ENCODE measurements around the gene ACTR3C.

The ACTR3C gene

DNA sequence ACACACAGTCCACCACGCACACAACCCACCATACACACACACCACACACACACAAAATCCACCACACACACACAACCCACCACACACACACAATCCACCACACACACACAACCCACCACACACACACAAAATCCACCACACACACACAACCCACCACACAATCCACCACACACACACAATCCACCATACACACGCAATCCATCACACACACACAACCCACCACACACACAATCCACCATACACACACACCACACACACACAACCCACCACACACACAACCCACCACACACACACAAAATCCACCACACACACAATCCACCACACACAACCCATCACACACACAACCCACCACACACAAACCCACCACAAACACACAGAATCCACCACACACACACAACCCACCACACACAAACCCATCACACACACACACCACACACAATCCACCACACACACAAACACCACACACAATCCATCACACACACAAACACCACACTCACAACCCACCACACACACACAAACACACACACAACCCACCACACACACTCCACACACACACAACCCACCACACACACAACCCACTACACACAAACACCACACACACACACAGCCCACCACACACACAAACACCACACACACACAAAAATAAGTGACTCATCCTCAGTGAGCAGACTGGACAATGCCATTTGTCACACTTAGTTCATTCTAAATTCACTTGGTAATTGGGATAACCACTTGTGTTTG, 36.4 kb upstream of the ACTR3C start:
- no peak for DNase-seq (ENCODE audit: low read depth in 3 of 3)

DNA sequence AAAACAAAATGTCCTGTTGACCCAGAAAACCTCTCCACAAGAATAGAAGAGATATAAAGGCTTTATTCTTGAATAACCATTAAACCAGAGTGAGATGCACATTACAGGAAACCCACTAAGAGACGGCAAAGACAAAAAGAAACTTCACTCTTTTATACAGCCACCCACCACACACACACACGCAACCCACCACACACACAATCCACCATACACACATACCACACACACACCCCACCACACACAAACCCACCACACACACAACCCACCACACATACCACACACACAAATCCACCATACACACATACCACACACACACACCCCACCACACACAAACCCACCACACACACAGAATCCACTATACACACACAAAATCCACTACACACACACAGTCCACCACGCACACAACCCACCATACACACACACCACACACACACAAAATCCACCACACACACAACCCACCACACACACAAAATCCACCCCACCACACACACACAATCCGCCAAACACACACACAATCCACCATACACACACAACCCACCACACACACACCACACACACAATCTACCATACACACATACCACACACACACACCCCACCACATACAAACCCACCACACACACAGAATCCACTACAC, 35.8 kb upstream of the ACTR3C start:
- DNase-seq (ENCODE audit: low read depth in 3 of 3), result no peak

DNA sequence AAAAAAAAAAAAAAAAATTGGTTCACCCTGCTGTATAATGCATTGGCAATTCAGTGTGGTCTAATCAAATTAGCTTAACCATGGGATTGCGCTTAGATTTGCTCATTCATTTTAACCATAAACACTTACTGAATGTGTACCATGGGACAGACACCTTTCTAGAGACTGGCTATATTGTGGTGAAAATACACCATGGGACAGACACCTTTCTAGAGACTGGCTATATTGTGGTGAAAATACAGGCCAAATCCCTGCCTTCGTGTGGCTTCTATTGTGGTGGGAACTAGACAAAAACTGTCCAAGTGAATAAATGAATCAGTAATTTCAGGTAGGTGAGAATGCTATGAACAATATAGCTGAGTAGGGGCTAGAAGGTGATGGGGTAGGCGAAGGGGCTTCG, 35.1 kb upstream of the ACTR3C start:
- DNase-seq (ENCODE audit: low read depth in 3 of 3), result no peak

DNA sequence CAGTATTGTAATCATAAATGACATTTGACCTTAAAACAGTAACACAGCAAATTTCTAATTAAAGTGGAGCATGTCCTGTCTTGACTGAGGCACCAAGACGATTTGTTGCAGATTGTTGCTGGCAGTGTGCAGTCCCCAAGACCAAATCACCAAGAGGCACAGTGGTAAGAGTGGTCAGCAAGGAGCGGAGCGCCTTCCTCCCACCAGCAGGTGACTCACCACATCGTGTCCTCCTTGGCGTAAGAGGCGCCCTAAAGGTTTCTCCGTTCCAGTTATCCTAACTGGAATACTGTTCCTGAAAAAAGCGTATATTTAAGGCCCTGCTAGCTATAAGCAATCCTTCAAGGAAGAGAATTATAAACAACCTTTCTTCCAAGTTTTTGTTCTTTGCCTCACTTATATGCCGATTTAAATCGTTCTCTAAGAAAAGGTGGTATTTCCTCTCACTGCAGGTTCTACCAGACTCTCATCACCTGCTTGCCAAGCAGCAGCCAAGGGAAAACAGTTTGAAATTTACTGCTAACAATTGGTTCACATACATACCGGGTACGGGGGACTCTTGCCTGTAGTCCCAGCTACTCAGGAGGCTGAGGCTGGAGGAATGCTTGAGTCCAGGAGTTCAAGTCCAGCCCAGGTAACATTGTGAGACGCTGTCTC, 34.6 kb upstream of the ACTR3C start:
- no peak for DNase-seq (ENCODE audit: low read depth in 3 of 3)

DNA sequence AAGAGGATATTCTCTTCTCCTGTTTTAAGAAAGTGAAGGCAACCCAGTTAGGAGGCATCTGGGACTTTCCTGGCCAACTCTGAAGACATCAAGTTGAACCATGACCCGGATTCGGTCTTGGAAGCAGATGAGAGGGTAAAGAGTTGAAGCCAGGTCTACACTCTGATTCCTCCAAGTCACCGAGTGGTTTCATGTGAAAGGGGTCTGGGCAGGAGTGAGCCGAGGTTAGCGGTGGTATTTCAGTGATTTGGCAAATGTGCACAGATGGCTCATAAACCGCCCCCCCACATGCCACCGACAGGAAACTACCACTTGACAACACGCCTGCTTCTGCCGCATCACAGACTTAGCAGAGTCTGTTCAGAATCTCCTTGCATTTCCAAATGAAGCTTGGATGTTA, 33.9 kb upstream of the ACTR3C start:
- DNase-seq (ENCODE audit: low read depth in 3 of 3), result peak; percentile 23 to 53 (median 49)

DNA sequence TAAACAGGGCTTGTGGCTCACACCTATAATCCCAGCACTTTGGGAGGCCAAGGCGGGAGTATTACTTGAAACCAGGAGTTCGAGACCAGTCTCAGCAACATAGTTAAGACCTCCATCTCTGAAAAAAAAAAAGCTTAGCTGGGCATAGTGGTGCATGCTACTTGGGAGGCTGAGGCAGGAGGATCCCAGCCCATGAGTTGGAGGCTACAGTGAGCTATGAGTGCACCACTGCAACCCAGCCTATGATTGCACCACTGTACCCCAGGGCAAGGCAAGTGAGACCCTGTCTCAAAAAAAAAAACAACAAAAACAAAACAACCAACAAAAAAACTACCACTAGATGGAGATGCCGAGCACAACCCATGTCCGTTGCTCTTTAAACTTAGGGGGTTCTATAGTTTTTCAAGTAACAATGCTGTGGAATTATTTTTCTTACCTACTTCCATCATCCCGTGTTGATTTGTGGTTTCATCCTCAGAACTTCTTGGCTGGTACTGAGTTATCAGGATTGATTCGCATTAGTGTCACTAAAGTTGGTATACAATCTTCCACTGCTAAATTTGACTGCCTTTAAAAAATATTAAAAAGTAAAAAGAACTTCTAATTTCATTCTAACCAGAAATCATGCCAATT, 33.0 kb upstream of the ACTR3C start:
- no peak for DNase-seq (ENCODE audit: low read depth in 3 of 3)

DNA sequence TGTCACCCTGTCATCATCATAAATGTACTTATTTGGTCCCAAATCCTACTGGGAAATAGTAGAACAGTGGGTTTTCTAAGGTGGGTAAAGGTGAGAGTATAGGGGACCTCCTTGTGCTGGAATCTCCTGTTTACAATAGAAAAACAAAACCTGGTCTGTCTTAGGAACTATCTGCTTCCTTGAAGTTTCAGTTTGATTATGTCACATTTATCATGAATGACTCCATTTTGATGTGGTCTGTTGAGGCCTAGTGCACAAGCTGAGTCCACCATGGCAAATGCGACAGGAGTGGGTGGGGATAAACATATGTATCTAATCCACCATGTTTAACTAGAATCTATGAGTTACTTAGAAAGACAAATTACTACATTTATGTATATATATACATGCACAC, 32.3 kb upstream of the ACTR3C start:
- no peak for DNase-seq (ENCODE audit: low read depth in 3 of 3)

DNA sequence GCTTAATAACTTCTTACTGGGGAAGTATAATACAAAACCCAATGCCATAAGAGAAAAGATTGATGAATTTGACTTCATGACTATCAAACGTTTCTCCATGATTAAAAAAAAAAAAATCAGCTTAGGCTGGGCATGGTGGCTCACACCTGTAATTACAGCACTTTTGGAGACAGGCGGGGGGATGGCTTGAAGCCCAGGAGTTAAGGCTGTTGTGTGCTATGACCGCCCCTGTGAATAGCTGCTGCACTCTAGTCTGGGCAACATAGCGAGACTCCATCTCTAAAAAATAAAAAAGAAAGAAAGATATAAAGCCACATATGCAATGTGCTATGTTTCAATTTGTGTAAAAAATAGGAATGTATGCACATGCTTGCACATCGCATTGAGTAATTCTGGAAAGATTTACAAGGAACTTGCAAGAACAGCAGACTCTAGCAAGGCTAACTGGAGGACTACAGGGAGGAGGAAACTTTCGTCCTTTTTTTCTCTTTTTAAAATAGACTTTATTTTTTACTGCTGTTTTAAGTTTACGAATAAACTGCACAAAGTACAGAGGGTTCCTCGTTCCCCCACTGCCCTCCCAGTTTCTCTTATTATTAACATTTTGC, 28.3 kb upstream of the ACTR3C start:
- DNase-seq (ENCODE audit: low read depth in 3 of 3), result no peak

DNA sequence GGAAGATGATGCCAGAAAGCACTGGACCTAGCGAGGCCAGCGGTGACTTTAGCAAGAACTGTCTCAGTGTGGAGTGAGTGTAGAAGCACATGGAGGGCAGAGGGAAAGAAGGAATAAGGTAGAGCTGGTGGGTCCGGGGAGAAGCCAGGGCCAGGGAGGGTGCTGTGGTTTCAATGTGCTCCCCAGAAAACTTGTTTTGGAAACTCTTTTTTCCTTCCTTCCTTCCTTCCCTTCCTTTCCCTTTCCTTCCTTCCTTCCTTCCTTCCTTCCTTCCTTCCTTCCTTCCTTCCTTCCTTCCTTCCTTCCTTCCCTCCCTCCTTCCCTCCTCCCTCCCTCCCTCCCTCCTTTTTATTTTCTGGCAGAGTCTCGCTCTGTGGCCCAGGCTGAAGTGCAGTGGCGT, 23.6 kb upstream of the ACTR3C start:
- DNase-seq (ENCODE audit: low read depth in 3 of 3), result no peak

DNA sequence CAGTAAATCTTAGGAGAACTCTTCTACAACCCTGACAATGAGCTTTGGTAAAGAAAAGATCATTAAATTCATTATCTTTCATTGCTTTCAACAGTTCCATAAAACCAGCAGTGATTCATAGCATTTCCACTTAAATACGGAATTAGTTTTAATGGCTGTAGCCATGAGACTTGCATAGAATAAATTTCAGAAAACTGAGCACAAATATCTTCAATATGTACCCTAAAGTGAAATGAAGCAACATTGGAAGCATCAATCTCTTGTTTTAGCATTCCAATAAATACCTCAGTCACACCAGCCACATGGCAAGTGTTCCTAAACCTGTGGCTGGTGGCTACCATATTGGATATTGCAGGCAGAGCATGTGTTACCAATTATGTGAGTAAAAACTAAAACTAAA, 21.7 kb upstream of the ACTR3C start:
- no peak for DNase-seq (ENCODE audit: low read depth in 3 of 3)

DNA sequence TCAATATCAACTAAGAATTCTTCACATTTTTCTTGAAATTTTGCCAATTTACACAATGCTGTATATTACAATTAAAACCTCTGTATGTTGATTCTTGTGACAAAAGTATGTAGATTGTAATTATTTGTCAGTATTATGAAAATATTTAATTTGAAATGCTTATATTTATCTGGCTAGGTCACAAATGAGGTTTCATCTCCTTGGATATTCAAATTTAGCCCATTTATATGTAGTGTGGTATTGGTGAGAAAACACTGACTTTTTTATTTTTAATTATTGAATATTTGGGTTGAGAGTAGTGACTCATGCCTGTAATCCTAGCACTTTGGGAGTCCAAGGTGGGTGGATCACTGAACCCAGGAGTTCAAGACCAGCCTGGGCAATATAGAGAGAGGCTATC, 21.0 kb upstream of the ACTR3C start:
- DNase-seq (ENCODE audit: low read depth in 3 of 3), result no peak

DNA sequence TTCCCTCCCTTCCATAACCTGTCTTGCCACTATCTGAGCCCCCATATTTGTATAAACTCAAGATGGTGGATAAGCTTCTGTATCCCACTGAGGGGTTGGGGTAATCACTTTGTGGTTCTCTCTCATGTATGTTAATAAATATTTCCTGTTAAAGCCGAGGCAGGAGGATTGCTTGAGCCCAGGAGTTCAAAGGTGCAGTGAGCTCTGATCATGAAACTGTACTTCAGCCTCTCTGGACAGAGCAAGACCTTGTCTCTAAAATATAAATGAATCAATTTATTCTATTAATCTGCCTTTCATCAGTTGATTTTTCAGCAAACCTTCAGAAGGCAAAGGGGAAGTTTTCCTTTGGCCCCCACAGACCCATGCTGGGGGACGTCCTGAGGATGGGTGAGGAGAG, 19.9 kb upstream of the ACTR3C start:
- DNase-seq (ENCODE audit: low read depth in 3 of 3), result no peak

DNA sequence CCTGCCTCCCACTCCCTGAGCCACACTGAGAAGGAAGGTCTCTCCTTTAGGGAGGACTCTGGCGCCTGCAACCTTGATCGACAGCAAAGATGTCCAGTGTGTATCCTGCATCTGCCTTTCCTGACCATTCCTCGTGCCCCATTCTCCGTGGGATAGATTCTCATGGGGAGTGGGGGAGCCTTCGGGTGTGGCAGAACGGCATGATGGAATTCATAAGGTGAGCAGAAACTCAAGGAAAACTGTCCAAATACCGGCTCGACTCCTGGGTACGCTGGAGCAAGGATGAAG, 18.7 kb upstream of the ACTR3C start:
- DNase-seq (ENCODE audit: low read depth in 3 of 3), result no peak

DNA sequence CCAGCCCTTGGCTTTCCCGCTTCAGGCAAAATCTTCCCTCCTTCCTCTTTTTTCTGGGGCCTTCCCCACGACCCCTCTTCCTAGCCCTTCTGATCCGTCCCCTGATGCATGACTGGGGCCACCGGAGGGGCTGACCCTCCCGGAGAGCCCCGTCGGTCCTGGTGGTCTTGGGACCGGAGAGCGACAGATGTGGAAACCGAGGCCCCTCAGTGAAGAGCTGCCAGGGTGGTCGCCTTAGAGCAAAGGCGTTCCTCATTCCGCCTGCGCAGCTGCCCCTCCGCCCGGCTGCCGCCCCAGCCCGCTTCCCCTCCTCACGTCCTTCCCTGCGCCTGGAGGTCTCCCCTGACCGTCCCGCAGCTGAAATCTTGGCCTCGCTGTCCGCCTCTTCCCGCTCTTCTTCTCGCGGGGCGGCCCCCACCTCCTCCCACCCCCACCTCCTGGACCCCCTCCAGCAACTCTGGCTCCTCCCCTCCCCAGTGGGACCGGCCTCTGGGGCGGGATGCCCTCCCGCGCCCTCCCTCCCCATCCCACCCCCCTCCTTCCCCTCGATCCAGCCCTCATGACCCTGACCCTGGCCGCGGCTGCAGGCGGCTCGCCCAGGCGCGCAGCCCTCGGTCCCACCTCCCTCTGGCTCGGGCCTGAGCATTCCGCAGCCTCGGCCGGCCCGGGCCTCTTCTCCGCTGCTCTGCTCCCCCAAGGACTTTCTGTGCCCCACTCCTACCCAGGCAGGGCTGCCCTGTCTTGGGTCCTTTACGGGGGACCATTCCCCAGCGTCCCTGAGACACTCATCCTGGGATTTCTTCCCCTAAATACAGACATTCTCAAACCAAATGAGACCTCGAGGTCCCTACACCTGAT, 18.1 kb upstream of the ACTR3C start, which contains the start of gene RARRES2:
RARRES2 (minus strand) TSS at position 367 of the 858 bp plus-strand sequence. CDS start 1,020 bp downstream, outside the sequence.
- DNase-seq (ENCODE audit: low read depth in 3 of 3), result no peak

DNA sequence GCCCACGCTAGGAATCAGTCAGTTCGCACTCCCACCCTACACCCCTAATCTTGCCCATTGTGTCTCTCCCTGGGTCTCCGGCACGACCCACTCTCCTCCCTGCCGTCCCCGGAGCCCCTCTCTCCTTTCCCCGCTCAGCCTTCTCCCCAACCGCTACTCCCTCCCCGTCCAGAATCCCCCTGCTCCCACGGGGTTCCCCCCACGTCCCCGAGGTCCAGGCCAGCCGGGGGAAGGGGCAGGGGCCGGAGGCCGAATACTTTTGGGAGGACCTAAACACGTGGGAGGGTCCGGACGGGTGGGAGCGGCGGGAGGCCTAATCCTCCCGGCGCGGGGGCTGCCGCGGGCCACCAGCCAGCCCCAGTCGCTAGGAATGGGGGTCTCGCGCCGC, 17.5 kb upstream of the ACTR3C start:
- DNase-seq (ENCODE audit: low read depth in 3 of 3), result no peak

DNA sequence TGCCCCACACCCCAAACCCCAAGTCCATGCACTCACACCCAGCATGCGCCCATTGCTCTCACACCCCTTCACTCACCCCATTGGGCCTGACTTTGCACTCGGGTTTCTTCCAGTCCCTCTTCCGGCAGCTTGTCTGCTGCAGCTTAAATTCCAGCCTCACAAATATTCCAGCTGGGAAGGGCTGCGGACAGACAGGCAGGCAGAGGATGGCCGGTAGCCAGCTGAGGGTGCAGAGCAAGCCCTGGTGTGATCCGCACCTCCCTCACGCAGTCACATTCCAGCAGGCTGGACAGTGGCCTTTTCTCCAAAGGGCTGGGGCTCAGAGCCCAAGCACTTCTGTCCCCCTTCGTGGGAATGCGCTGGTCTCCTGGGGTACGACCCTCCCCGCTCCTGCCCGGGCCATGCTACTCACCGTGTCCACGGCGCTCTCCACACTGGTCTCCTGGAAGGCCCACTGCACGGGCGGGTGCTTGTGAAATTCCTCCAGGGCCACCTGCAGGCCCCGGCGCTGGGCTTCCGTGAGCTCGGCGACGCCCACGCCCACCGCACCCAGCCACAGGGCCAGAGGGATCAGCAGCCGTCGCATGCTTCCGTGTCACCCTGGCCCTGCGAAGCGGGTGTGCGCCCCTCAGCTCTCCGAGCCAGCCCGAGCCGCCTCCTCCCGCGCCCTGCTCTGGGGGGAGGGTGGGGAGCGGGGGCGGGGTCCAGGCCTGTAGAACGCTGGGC, 16.8 kb upstream of the ACTR3C start:
- DNase-seq (ENCODE audit: low read depth in 3 of 3), result no peak

DNA sequence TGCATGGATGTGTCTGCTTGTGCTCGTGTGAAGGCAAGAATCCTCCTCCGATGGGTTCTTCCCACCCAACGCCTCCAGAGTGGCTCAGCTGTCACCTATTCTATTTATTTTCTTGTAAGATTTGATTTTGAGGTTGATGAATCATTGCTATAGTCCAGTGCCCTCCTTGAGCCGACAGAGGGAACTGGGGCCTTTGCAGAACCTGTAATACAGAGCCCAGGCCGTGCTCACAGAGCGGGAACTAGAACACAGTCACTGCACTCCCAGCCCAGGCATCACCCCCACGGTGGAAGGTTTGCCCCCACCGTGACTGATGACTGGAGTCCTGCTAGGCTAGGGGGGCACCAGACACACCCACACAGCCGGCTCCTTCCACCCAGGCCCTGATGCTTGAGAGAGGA, 16.1 kb upstream of the ACTR3C start:
- no peak for DNase-seq (ENCODE audit: low read depth in 3 of 3)

DNA sequence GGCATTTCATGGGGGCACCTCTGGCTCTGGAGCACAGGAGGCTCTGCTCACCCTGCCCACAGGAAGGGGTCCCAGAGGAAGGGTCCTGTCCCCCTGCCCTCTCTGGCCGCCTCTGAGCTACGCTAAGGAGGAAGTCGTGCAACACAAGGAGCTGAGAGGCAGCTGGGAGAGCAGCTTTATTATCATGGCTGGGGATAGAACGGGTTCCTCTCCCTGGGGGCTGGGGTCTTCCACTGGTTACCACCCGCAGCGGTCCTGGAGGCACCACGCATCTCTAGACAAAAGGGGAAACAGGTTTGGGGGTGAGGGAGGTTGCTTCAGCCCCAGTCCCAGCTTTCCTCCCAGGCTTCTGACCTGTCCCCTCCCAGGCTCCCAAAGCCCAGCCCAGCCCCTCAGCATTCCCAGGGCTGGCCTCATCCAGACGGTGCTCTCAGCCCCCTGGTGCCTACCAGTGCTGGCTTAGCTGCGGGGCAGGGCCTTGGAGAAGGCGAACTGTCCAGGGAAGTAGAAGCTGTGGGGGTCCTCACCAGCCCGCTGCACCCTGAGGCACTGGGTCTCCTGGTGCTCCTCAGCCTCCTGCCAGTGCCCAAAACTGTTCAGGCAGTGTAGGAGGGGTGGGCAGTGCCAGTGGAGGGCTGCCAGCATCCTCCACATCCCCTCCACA, 15.0 kb upstream of the ACTR3C start:
- no peak for DNase-seq (ENCODE audit: low read depth in 3 of 3)

DNA sequence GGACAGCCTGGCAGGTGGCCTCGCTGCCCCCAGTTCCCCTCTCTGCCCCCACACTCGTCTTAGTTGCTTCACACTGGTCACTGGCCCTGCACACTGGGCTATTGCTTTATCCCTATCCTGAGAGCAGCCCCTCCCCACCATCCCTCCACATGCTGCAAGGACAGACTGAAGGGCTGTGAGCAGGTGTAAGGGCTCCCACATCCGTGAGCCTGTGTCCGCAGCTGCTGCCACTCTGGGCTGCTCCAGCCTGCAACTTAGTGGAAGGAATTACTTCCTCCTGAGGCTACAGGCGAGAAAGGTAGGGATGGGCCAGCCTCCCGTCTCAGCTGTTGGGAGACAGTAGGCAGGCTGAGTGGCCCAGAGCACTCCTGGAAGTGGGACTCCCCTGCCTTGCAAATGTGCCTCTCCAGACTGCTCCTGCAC, 14.3 kb upstream of the ACTR3C start:
- no peak for DNase-seq (ENCODE audit: low read depth in 3 of 3)

DNA sequence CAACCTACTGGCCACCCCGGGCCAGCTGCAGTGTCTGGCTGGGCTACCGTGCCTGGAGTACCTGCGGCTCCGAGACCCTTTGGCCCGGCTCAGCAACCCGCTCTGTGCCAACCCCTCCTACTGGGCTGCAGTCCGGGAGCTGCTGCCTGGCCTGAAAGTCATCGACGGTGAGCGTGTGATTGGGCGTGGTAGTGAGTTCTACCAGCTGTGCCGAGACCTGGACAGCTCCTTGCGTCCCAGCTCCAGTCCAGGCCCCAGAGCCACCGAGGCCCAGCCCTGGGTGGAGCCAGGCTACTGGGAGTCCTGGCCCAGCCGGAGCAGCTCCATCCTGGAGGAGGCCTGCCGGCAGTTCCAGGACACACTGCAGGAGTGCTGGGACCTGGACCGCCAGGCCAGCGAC, 13.8 kb upstream of the ACTR3C start:
- DNase-seq (ENCODE audit: low read depth in 3 of 3), result no peak
